NT2/D1 (cell line): ENCODE data around the gene SKIL.
"Not testable (repeated sequence)": the region's sequence is repeated elsewhere in the genome, so short reads cannot be mapped to it uniquely, and the experiment has no call there.

ENCODE experiments used
- DNase-seq: peaks from one replicate; pipeline ENCODE4 v3.0.0-alpha.2; 2011; ENCODE audit warnings: low read depth, low spot score
- H3K27me3 ChIP-seq: 2 replicates; pipeline ENCODE4 v1.6.0; 2011; ENCODE audit warnings: mild to moderate bottlenecking; ENCODE audit not compliant: insufficient read length, insufficient read depth
- H3K36me3 ChIP-seq: 2 replicates; pipeline ENCODE4 v1.6.1; 2011; ENCODE audit warnings: mild to moderate bottlenecking, low read length, mixed read lengths; ENCODE audit not compliant: insufficient read depth, insufficient read length
- H3K4me1 ChIP-seq: 2 replicates; pipeline ENCODE4 v1.5.1; 2011; ENCODE audit not compliant: insufficient read depth, insufficient read length
- H3K4me3 ChIP-seq: 2 replicates; pipeline ENCODE4 v1.5.1; 2011; ENCODE audit warnings: low read depth; ENCODE audit not compliant: insufficient read length
- H3K9ac ChIP-seq: 2 replicates; pipeline ENCODE4 v1.6.0; 2011; ENCODE audit warnings: low read depth; ENCODE audit not compliant: insufficient read length
- H3K9me3 ChIP-seq: 2 replicates; pipeline ENCODE4 v1.5.1; 2011; ENCODE audit warnings: mild to moderate bottlenecking, low read length; ENCODE audit not compliant: insufficient read depth
- SUZ12 ChIP-seq: IDR thresholded peaks from 2 replicates; pipeline ENCODE4 v1.6.1; 2011; ENCODE audit not compliant: insufficient read length, insufficient read depth; ENCODE audit errors: extremely low read depth
- YY1 ChIP-seq: IDR thresholded peaks from 2 replicates; pipeline ENCODE4 v1.6.1; 2011; ENCODE audit not compliant: insufficient read length, insufficient read depth
- ZNF274 ChIP-seq: IDR thresholded peaks from 2 replicates; pipeline ENCODE4 v1.6.1; 2011; ENCODE audit warnings: mild to moderate bottlenecking, low read depth, low read length

Gene SKIL

GRCh38 chr3:170324962-170325361 is 32.6 kb upstream of the SKIL start:
- Histone ChIP-seq H3K4me1 (no peaks in the 10 kb centered on the region), H3K9ac (no peak overlapping the region), H3K4me3 (no peak overlapping the region), H3K9me3 (peaks cover 37% of the 10 kb centered on the region), H3K27me3 (no peaks in the 10 kb centered on the region), H3K36me3 (no peaks in the 10 kb centered on the region)
- DNase-seq = no peak
- no peak for TF ChIP-seq SUZ12
- no peak for TF ChIP-seq ZNF274
- no peak for TF ChIP-seq YY1

GRCh38 chr3:170327040-170327808 is 30.3 kb upstream of the SKIL start:
- TF ChIP-seq YY1 = no peak
- no peak for TF ChIP-seq ZNF274
- no peak for TF ChIP-seq SUZ12
- H3K27me3 ChIP-seq = no peaks in the 10 kb centered on the region
- H3K4me3 ChIP-seq = no peak overlapping the region
- H3K4me1 ChIP-seq = peaks cover 3% of the 10 kb centered on the region
- no peak overlapping the region for H3K9ac ChIP-seq
- no peak for DNase-seq
- peaks cover 37% of the 10 kb centered on the region for H3K9me3 ChIP-seq
- H3K36me3 ChIP-seq = no peaks in the 10 kb centered on the region

- H3K9me3 ChIP-seq = peaks cover 37% of the 10 kb centered on the region
- H3K36me3 ChIP-seq, H3K9ac ChIP-seq, H3K27me3 ChIP-seq, DNase-seq, H3K4me1 ChIP-seq, H3K4me3 ChIP-seq: not testable (repeated sequence)
Observed at GRCh38 chr3:170327868-170328548, 29.5 kb upstream of the SKIL start.

- Histone ChIP-seq H3K27me3 (no peaks in the 10 kb centered on the region), H3K9ac (no peak overlapping the region), H3K4me3 (no peak overlapping the region), H3K9me3 (peaks cover 37% of the 10 kb centered on the region), H3K4me1 (peaks cover 3% of the 10 kb centered on the region), H3K36me3 (no peaks in the 10 kb centered on the region)
- TF ChIP-seq SUZ12 (no peak), YY1 (no peak)
- no peak for DNase-seq
Observed at GRCh38 chr3:170330366-170330765, 27.1 kb upstream of the SKIL start.

- Histone ChIP-seq H3K4me3 (no peak overlapping the region), H3K9ac (no peak overlapping the region), H3K4me1 (peaks cover 3% of the 10 kb centered on the region), H3K27me3 (no peaks in the 10 kb centered on the region), H3K36me3 (no peaks in the 10 kb centered on the region), H3K9me3 (peaks cover 31% of the 10 kb centered on the region)
- TF ChIP-seq SUZ12 (no peak), ZNF274 (no peak), YY1 (no peak)
- no peak for DNase-seq
Observed at GRCh38 chr3:170331143-170331542, 26.4 kb upstream of the SKIL start.

- TF ChIP-seq SUZ12 = no peak
Observed at GRCh38 chr3:170337420-170337819, 20.1 kb upstream of the SKIL start.

GRCh38 chr3:170338690-170339340 is 18.7 kb upstream of the SKIL start:
- no peak for DNase-seq
- H3K36me3 ChIP-seq = no peaks in the 10 kb centered on the region
- H3K4me3 ChIP-seq = no peak overlapping the region
- no peak overlapping the region for H3K9ac ChIP-seq
- peaks cover 46% of the 10 kb centered on the region for H3K9me3 ChIP-seq
- TF ChIP-seq YY1 (no peak), ZNF274 (no peak), SUZ12 (no peak)
- no peaks in the 10 kb centered on the region for H3K27me3 ChIP-seq
- H3K4me1 ChIP-seq = no peaks in the 10 kb centered on the region

More at GRCh38 chr3:170337420-170337819, 20.1 kb upstream of the SKIL start:
- Histone ChIP-seq H3K4me1 (no peaks in the 10 kb centered on the region), H3K9ac (no peak overlapping the region), H3K4me3 (no peak overlapping the region), H3K36me3 (no peaks in the 10 kb centered on the region), H3K9me3 (peaks cover 45% of the 10 kb centered on the region), H3K27me3 (no peaks in the 10 kb centered on the region)
- no peak for DNase-seq

GRCh38 chr3:170342273-170342672 is 15.2 kb upstream of the SKIL start:
- not testable (repeated sequence) for H3K9ac ChIP-seq, DNase-seq, H3K4me1 ChIP-seq, H3K36me3 ChIP-seq, H3K4me3 ChIP-seq, H3K27me3 ChIP-seq
- H3K9me3 ChIP-seq = peaks cover 39% of the 10 kb centered on the region

GRCh38 chr3:170343859-170344258 is 13.7 kb upstream of the SKIL start:
- not testable (repeated sequence) for H3K36me3 ChIP-seq, DNase-seq, H3K4me1 ChIP-seq

More at GRCh38 chr3:170343859-170344258, 13.7 kb upstream of the SKIL start:
- not testable (repeated sequence) for H3K27me3 ChIP-seq, H3K4me3 ChIP-seq, H3K9ac ChIP-seq
- peaks cover 23% of the 10 kb centered on the region for H3K9me3 ChIP-seq
